HG03520 (cell line): Measurements from ENCODE around the gene BIN1.
A peak's percentile ranks its signal among the peaks of the same experiment; 100 is the strongest.

Source experiments
- ATAC-seq: cut with Tn5 transposase; IDR thresholded peaks from one replicate; pipeline ENCODE4 v1.9.1; 2021; ENCODE audit warnings: mild to moderate bottlenecking, moderate library complexity; ENCODE audit not compliant: unreplicated experiment

BIN1 gene

GRCh38 chr2:127076924-127077323, 30.0 kb downstream of the BIN1 start:
- no peak for ATAC-seq

- ATAC-seq: no peak
These were observed 30.7 kb downstream of the BIN1 start for GRCh38 chr2:127076290-127076689.

GRCh38 chr2:127075821-127076220, 31.1 kb downstream of the BIN1 start:
- ATAC-seq: no peak

DNA sequence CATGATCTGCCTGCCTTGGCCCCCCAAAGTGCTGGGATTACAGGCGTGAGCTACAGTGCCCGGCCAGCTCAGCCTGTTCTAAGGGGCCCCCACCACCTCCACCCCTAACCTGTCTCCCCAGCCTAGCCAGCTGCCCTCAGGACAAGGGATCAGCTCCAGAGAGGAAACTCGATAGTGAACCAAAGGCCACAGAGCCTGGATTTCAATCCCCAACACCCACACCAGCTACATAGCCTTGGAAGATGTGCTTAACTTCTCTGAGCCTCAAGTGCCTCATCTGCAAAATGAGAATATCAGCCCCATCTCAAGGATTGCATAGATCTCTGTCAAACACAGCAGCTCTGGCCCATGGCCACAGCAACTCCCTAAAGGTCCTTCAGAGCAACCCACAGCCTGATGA, 32.0 kb downstream of the BIN1 start:
- no peak for ATAC-seq

DNA sequence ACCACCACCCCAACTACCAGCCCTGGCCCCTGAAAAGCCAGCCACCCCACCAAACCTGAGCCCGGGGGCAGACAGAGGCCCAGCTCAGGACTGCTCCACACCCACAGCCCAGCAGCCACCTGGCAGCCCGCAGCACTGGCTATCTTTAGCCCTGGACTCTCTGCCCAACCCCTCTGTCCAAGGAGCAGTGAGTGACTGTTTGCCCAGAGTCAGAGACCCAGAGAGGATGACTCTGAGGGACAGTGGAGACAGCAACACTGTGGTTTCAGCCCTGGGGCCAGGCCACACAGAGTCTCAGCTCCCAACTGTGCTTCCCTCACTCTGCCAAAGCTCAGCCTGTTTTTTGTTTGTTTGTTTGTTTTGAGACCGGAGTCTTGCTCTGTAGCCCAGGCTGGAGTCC, 32.6 kb downstream of the BIN1 start:
- ATAC-seq: no peak

DNA sequence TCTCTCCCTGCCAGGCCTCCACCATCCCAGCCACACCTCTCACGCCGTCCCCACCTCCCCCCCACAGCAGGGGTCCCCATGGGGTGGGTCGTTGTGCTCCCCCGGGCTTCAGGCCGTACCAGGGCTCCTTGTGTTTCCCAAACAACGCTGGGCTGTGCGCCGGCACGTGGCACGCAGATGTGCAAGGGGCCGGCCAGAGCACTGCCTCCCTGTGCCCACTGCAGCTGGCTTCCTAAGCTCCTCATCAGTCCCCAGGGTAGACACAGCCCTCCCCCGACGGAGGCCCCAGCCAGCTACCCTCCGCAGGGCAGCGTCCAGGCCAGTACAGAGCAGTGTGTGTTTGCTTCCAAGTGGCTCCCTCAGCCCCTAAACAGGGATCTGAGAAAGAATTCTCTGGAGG, 34.0 kb downstream of the BIN1 start:
- no peak for ATAC-seq

GRCh38 chr2:127072396-127072795, 34.6 kb downstream of the BIN1 start:
- ATAC-seq: no peak

DNA sequence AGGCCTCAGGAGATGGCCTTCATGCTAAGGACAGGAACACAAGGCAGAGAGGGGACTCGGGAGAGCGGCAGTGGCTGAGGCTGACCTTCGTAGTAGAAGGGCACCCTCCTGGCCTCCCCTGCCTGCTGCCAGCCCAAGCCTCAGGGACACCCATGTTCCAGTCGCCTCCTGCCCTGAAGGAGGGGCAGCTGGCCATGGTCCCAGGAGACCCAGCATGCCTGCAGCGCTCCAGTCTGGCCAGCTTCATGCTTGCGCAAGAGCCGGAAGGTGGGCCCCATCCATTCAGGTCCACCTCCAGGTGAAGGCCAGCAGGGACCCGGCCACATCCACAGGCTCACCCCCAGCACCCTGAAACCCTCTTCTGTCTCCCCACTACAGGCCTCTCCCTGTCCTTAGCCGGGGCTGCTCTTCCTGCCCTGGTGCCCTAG, 35.0 kb downstream of the BIN1 start:
- no peak for ATAC-seq

DNA sequence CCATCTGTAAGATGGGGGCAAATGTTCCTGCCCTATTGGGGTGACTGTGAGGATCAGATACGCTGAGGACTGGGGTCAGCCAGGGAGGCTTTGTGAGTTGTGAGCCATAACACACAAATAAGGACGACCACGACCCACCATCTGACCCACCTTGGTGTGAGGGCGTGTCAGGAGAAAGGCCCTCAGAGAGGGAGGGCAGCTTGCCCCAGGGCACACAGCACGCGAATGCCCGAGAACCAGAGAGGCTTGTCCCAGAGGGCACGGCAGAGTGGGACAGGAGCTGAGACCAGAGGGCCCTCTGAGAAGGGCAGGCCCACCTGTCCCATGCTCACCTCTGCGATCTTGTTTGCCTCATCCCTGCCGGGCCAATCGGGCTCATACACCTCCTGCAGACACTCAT, 36.7 kb downstream of the BIN1 start:
- ATAC-seq: no peak

- no peak for ATAC-seq
These were observed 37.4 kb downstream of the BIN1 start for GRCh38 chr2:127069536-127069935.

- no peak for ATAC-seq
These were observed 38.0 kb downstream of the BIN1 start for GRCh38 chr2:127069003-127069402.

DNA sequence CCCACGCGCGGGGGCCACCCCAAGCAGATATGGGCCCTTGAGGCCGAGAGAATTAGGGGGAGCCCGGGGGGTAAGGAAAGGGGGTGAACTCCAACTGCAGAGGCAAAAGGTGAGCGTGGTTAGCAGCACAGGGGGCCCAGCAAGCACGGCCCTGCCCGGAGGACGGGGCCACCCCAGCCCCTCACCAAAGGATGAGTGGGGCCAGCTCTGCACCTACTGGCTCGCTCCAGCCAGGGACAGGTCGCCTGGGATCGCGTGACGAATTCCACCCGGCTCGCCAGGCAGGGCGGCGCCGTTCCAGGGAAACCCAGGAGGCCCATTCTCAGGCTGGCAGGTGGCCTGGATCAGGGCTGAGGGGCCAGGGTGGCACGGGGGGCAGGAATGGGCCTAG, 38.6 kb downstream of the BIN1 start:
- no peak for ATAC-seq

- ATAC-seq: no peak
These were observed 39.2 kb downstream of the BIN1 start for GRCh38 chr2:127067620-127068350.

- ATAC-seq: no peak
These were observed 40.0 kb downstream of the BIN1 start for GRCh38 chr2:127066942-127067341.

- ATAC-seq: no peak
These were observed 41.0 kb downstream of the BIN1 start for GRCh38 chr2:127065940-127066318.

GRCh38 chr2:127065299-127065939, 41.5 kb downstream of the BIN1 start:
- no peak for ATAC-seq

DNA sequence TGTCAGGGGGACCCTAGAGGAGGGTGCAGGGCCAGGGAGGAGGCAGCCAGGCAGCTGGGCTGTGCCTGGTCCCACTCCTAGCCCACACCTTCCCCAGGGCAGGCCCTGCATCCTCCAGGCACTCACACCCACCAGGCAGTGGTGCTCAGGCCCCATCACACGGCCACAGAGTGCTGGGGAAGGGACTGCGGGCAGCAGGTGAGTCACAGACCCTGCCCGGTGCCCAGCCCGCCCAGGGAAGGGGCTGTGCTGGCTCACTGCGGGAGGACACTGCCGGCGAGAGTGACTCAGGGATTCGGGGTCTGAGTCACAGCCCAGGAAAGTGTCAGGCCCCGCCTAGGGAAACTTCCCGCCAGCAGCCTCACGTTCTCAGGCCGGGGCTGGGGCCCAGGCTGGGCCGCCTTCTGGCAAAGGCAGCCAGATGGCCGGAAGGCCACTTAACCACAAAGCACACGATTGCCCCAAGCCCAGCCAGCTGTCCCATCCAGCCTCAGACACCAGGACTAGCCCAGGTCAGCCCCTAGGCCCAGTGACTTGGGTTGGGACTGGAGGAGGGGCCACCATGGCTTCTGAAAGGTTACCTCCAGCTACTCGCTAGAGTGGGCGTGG, 42.2 kb downstream of the BIN1 start:
- peak; percentile 62 for ATAC-seq

- no peak for ATAC-seq
These were observed 43.0 kb downstream of the BIN1 start for GRCh38 chr2:127063701-127064590.

DNA sequence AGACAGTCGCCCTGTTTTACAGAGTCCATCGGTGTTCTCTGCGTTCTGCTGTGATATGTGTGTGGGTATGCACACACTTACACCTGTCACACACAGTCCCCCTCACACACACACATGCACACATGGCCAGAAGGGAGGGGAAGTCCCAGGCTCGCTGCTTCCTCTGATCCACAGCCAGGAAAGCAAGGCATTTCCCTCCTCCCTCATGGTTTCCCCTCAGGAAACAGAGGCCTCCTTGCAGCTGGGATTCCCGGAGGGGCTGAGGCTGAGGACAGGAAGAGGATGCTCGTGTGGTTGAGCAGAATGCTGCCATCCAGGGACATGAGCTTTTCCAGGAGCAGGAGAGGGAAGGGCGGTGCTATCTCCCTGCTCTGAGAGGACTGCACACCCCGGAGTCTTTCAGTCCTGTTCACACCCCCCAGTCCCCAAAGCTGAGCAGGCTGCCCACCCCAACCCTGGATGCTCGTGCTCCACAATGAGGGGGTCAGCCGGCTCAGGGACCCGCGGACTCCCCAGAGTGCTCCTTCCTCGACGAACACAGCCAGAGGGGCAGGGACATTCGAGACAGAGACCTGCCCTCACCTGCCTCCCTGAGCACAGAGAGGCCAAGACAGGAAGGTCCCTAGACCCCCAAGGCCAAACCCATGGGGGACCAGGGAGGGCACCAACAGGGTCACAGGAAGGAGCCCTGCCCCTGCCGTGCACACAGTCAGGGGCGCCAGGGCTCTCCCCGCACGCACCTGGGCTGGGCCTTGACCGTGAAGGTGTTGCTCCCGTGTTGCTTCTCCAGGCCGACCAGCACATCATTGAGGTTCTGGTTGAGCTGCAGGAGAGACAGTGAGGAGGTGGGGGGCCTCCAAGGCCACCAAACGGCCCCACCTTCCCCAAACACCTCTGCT, 45.3 kb downstream of the BIN1 start:
- ATAC-seq: no peak

- ATAC-seq: no peak
These were observed 46.5 kb downstream of the BIN1 start for GRCh38 chr2:127060264-127060945.
